ENCODE data around the gene LAIR2.
A peak's percentile ranks its signal among the peaks of the same experiment; 100 is the strongest.

The LAIR2 gene

GRCh38 chr19:54502518-54503048 is at the start of gene LAIR2:
Gene LAIR2, plus strand, starts transcription at chr19:54502831. Its CDS starts 88 bp downstream, at chr19:54502919.
- no peak for DNase-seq (ENCODE audit: low read depth in 2 of 2)

GRCh38 chr19:54453921-54454780 is 48.5 kb upstream of the LAIR2 start:
- DNase-seq (ENCODE audit: low read depth in 2 of 2) = no peak

GRCh38 chr19:54454781-54455675 is 47.6 kb upstream of the LAIR2 start:
- no peak for DNase-seq (ENCODE audit: low read depth in 2 of 2)

GRCh38 chr19:54455786-54456422 is 46.7 kb upstream of the LAIR2 start:
- DNase-seq (ENCODE audit: low read depth in 2 of 2) = no peak

- DNase-seq (ENCODE audit: low read depth in 2 of 2) = no peak
These were observed 45.9 kb upstream of the LAIR2 start for GRCh38 chr19:54456423-54457373.

GRCh38 chr19:54457773-54458647 is 44.6 kb upstream of the LAIR2 start:
- no peak for DNase-seq (ENCODE audit: low read depth in 2 of 2)

- no peak for DNase-seq (ENCODE audit: low read depth in 2 of 2)
These were observed 43.9 kb upstream of the LAIR2 start for GRCh38 chr19:54458648-54459281.

GRCh38 chr19:54459282-54460229 is 43.1 kb upstream of the LAIR2 start:
- no peak for DNase-seq (ENCODE audit: low read depth in 2 of 2)

- no peak for DNase-seq (ENCODE audit: low read depth in 2 of 2)
These were observed 42.2 kb upstream of the LAIR2 start for GRCh38 chr19:54460230-54461005.

GRCh38 chr19:54461210-54461609 is 41.4 kb upstream of the LAIR2 start:
- no peak for DNase-seq (ENCODE audit: low read depth in 2 of 2)

GRCh38 chr19:54461613-54462012 is 41.0 kb upstream of the LAIR2 start:
- no peak for DNase-seq (ENCODE audit: low read depth in 2 of 2)

GRCh38 chr19:54462047-54462654 is 40.5 kb upstream of the LAIR2 start:
- no peak for DNase-seq (ENCODE audit: low read depth in 2 of 2)

- peak; percentile 26 to 47 for DNase-seq (ENCODE audit: low read depth in 2 of 2)
These were observed 39.7 kb upstream of the LAIR2 start for GRCh38 chr19:54462655-54463530.

- peak; percentile 76 to 93 for DNase-seq (ENCODE audit: low read depth in 2 of 2)
These were observed 39.0 kb upstream of the LAIR2 start, which contains the start of gene LENG9 for GRCh38 chr19:54463531-54464043. Gene LENG9, minus strand, starts transcription at chr19:54463778. Its CDS starts 252 bp downstream, at chr19:54463526.

GRCh38 chr19:54464044-54464629 is 38.5 kb upstream of the LAIR2 start:
- peak in 1 of 2 donors; percentile 41 for DNase-seq (ENCODE audit: low read depth in 2 of 2)
